22Rv1 (cell line): ENCODE measurements around the gene BARX1.

ENCODE experiments used
- H3K27ac ChIP-seq: fragments of 450-650 bp; 2 replicates; pipeline ENCODE4 v1.5.1; 2017
- CTCF ChIP-seq: fragments of 450-650 bp; IDR thresholded peaks from 2 replicates; pipeline ENCODE4 v1.5.1; 2017; ENCODE audit warnings: mild to moderate bottlenecking
- ZFX ChIP-seq: fragments of 450-650 bp; IDR thresholded peaks from 2 replicates; pipeline ENCODE4 v1.6.1; 2017; ENCODE audit warnings: antibody characterized with exemption, borderline replicate concordance

The BARX1 gene

DNA sequence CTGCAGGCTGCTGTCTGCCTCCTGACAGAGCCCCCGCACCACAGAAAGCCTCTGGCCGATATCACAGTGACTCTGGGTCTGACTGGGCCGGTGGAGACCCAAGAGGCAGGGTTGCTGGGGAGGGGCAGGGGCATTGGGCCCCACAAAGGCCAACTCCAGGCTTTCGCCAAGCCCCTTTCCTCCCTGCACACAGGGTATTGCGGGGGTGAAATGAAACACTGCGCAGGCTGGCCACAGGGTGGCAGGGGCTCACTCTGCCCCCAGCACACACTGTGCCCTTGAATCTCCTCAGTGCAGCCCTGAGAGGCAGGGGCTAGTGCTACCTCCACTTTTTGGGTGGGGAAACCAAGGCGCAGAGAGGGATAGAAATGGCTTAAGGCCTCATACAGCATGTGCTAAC is 44.6 kb downstream of the BARX1 start:
- no peak overlapping the region for H3K27ac ChIP-seq
- TF ChIP-seq CTCF: no peak
- no peak for TF ChIP-seq ZFX

- no peak overlapping the region for H3K27ac ChIP-seq
- TF ChIP-seq ZFX (no peak), CTCF (no peak)
Measured at GRCh38 chr9:93910196-93910595, 45.0 kb downstream of the BARX1 start.

- H3K27ac ChIP-seq: no peak overlapping the region
- TF ChIP-seq CTCF (no peak), ZFX (no peak)
Measured at GRCh38 chr9:93909242-93909616, 45.9 kb downstream of the BARX1 start.

DNA sequence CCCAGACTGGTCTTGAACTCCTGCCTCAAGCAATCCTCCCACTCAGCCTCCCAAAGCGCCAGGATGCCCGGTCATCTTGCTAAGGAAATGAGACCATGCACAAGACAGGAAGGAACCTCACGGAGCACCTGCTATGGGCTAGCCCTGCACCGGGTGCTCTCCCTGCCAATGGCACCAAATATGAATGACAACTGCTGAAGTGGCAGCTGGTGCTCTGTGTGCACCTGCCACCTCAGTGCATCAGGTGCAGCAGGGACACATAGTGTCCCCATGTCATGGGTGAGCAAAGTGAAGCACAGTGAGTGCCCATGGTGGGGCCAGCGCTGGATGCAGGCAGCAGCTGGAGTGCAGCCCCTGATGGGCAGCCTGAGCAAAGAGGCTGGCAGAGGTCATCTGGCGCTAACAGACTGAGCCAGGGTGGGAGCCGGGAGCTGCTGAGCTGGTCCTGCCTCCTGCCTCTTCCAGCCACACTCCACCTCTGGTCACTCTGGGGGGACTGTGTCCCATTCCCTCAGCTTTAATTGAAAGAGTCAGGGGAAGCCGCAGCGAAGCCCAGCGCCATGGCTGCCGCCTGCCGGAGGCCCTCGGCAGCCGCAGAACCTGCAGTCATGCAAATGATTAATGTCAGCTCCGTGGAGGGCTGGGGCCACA is 46.4 kb downstream of the BARX1 start:
- no peak overlapping the region for H3K27ac ChIP-seq
- TF ChIP-seq ZFX: no peak
- peak; percentile 42 for TF ChIP-seq CTCF

DNA sequence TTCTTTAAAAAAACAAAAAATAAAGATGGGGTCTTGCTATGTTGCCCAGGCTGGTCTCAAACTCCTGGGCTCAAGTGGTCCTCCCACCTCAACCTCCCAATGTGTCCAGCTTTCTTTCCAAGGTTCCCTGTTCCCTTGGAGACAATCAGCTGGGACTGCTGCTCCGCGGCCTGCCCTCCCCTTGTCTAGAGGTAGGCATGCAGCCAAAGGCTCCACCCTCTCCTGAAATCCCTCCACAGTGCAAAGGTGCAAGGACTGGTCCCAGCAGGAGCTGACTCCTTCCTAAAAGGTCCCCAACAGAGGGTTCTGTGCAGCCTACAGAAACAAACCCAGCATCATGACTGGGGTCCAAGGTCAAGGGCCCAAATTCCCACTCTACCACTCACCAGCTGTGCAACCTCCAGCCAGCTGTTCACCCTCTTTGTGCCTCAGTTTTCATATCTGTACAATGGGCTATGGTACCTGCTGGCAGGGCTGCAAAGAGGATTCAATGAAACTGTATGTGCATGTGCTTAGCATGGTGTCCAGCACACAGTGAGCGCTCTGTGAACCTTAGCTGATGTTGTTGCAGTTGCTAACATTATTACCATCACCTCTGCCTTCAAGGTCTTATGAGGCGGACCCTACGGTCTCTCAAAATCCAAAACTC is 47.5 kb downstream of the BARX1 start:
- TF ChIP-seq CTCF: no peak
- H3K27ac ChIP-seq: no peak overlapping the region

- TF ChIP-seq ZFX (no peak), CTCF (no peak)
- H3K27ac ChIP-seq: no peak overlapping the region
Measured at GRCh38 chr9:93906195-93906880, 48.8 kb downstream of the BARX1 start.

DNA sequence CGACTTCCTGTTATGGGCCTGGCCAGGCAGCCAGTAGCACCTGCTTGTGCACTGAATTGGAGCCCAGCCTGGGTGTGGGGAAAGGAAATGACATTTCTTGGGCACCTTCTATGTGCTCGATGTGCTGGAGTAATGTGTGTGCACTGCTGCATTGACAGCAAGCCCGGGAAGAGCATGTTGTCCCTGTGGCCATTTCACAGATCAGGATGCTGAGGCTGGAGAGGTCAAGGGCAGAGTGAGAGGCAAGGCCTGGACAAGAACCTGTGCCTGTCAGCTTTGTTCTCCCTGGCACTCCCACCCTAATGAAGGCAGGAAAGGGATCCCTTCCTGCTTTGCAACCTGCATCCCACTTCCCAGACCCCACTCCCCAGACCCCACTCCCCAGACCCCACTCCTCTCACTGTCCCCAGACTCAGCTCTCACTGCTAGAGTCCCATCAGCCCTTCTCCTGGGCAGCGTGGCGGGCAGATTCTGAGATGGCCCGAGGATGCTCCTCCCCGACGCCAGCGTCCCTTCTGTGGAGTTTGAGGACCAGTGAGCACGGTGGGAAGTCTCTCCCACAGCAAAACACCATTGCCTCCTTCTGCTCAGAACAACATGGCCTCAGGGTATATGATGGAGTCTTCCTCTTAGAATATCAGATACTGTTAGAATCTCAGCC is 49.6 kb downstream of the BARX1 start:
- TF ChIP-seq ZFX (no peak), CTCF (no peak)
- no peak overlapping the region for H3K27ac ChIP-seq
